Skeletal muscle tissue (tissue), 5 donors: ENCODE results near the gene CSE1L. TPM values are rescaled to one million over a fixed set of nuclear protein-coding genes. Genes with fewer than 3 reads are reported as not detected.

Experiments
- H3K27ac ChIP-seq: one replicate; pipeline ENCODE4 v1.7.0; 2013; ENCODE audit warnings: mild to moderate bottlenecking, low read depth, low read length, inconsistent platforms
- H3K27me3 ChIP-seq, 3 donors: one replicate each; pipeline ENCODE4 v1.7.0; 2013; ENCODE audit warnings: low read length in 3 of 3; ENCODE audit not compliant: control insufficient read depth in 3 of 3, insufficient read depth in 3 of 3
- H3K36me3 ChIP-seq, 3 donors: one replicate each; pipeline ENCODE4 v1.7.0; 2013; ENCODE audit warnings: low read length in 3 of 3; ENCODE audit not compliant: control insufficient read depth in 3 of 3, insufficient read depth in 3 of 3
- H3K4me1 ChIP-seq, 3 donors: one replicate each; pipeline ENCODE4 v1.7.0; 2013; ENCODE audit warnings: low read length in 3 of 3, mild to moderate bottlenecking in 3 of 3; ENCODE audit not compliant: control insufficient read depth in 3 of 3, insufficient read depth in 3 of 3
- H3K4me3 ChIP-seq, 3 donors: one replicate each; pipeline ENCODE4 v1.7.0; 2013; ENCODE audit warnings: low read length in 3 of 3
- H3K9ac ChIP-seq, 3 donors: one replicate each; pipeline ENCODE4 v1.7.0; 2013; ENCODE audit warnings: low read length in 3 of 3, mild to moderate bottlenecking in 3 of 3, moderate library complexity in 2 of 3, low read depth in 1 of 3
- H3K9me3 ChIP-seq, 3 donors: one replicate each; pipeline ENCODE4 v1.7.0; 2013; ENCODE audit warnings: low read length in 3 of 3; ENCODE audit not compliant: control insufficient read depth in 3 of 3
- small RNA-seq: library from RNA; depleted of rRNA; stranded (forward); fragments of <200 nt; gene quantifications from one replicate; pipeline ENCODE3, GENCODE V24; 2014
- total RNA-seq: library from RNA; depleted of rRNA; stranded (reverse); fragments of >200 nt; gene quantifications from one replicate; pipeline ENCODE4 v1.2.3, GENCODE V29; 2014
- donor health status: Osteomylitis.

The CSE1L gene
- total RNA-seq, 1 donor from 2014 or later, result 59.5 TPM

GRCh38 chr20:49140411-49140810 lies 94.3 kb downstream of the CSE1L start:
- H3K36me3 ChIP-seq, result peaks cover 5 to 10% (median 7%) of the 10 kb centered on the region in 3 donors

GRCh38 chr20:49140834-49141233 lies 94.7 kb downstream of the CSE1L start:
- H3K36me3 ChIP-seq, result peaks cover 2 to 8% (median 7%) of the 10 kb centered on the region in 3 donors
- no peak overlapping the region for H3K9ac ChIP-seq
- H3K4me3 ChIP-seq, result no peak overlapping the region
- no peak overlapping the region for H3K27ac ChIP-seq
- H3K27me3 ChIP-seq, result no peaks in the 10 kb centered on the region
- peaks cover 0 to 3% (median 3%) of the 10 kb centered on the region in 3 donors for H3K4me1 ChIP-seq
- no peaks in the 10 kb centered on the region for H3K9me3 ChIP-seq

More at GRCh38 chr20:49140411-49140810, 94.3 kb downstream of the CSE1L start:
- H3K9ac ChIP-seq, result no peak overlapping the region
- peaks cover 0 to 3% (median 3%) of the 10 kb centered on the region in 3 donors for H3K4me1 ChIP-seq
- H3K27me3 ChIP-seq, result no peaks in the 10 kb centered on the region
- no peak overlapping the region for H3K4me3 ChIP-seq
- no peak overlapping the region for H3K27ac ChIP-seq
- no peaks in the 10 kb centered on the region for H3K9me3 ChIP-seq

Small RNA genes within 50 kb of the gene (small RNA-seq; reads per million reads assigned to genes)
- gene SNAP23P1, result not detected

Other genes starting within 250 kb of the CSE1L start
- 20.4 TPM for gene PREX1, start 218.3 kb upstream of the CSE1L start, total RNA-seq
- gene ARFGEF2, start 124.6 kb upstream of the CSE1L start, total RNA-seq, result 18.3 TPM
- 27.1 TPM for gene STAU1, start 142.0 kb downstream of the CSE1L start, total RNA-seq
- gene DDX27, start 173.1 kb downstream of the CSE1L start, total RNA-seq, result 13.0 TPM
- 13.6 TPM for gene ZNFX1, start 231.7 kb downstream of the CSE1L start, total RNA-seq